ENCODE measurements around the gene KIAA0232. TPM values are rescaled to one million over a fixed set of nuclear protein-coding genes. Genes with fewer than 3 reads are reported as not detected.

Gene KIAA0232
- total RNA-seq, 6 experiments from 2014 or later: 12.0 to 23.8 (median 16.5) TPM

GRCh38 chr4:6932475-6932874 is 149.9 kb downstream of the KIAA0232 start:
- H3K4me3 ChIP-seq: no peak overlapping the region
- peaks cover 0 to 73% (median 36%) of the 10 kb centered on the region in 4 donors for H3K4me1 ChIP-seq
- H3K9me3 ChIP-seq: no peaks in the 10 kb centered on the region
- TF ChIP-seq CTCF (IDR thresholded peaks at IDR 0.05) (no peak), POLR2A (IDR thresholded peaks at IDR 0.05) (no peak)
- ATAC-seq: no peak
- WGBS (ENCODE audit: insufficient coverage, low coverage, low lambda C conversion rate, missing lambda C conversion rate): 100% methylated on average over 1 of the region's 3 CpGs
- no peaks in the 10 kb centered on the region for H3K27me3 ChIP-seq
- intact Hi-C loops (cut with DNase I): no loop called here
- DNase-seq: no peak
- no peaks in the 10 kb centered on the region for H3K36me3 ChIP-seq
- no peak overlapping the region for H3K27ac ChIP-seq

GRCh38 chr4:6932918-6933317 is 150.4 kb downstream of the KIAA0232 start:
- intact Hi-C loops (cut with DNase I): no loop called here
- Histone ChIP-seq H3K36me3 (no peaks in the 10 kb centered on the region), H3K4me1 (peaks cover 0 to 69% (median 34%) of the 10 kb centered on the region in 4 donors), H3K9me3 (no peaks in the 10 kb centered on the region), H3K27me3 (no peaks in the 10 kb centered on the region), H3K27ac (no peak overlapping the region), H3K4me3 (no peak overlapping the region)
- ATAC-seq: no peak
- TF ChIP-seq POLR2A (IDR thresholded peaks at IDR 0.05): no peak
- TF ChIP-seq CTCF (IDR thresholded peaks at IDR 0.05): no peak
- DNase-seq: no peak
- no CpG with 5 or more reads among the region's 3 CpGs for WGBS (ENCODE audit: insufficient coverage, low coverage, low lambda C conversion rate, missing lambda C conversion rate)

Other genes starting within 250 kb of the KIAA0232 start
- 10 to 100 TPM; 22.3 to 34.1 (median 27.5) TPM for gene MAN2B2, start 207.5 kb upstream of the KIAA0232 start, total RNA-seq
- gene MRFAP1, start 142.0 kb upstream of the KIAA0232 start, total RNA-seq: 100 to 1,000 TPM; 103 to 166 (median 129) TPM
- 1 to 10 TPM in 4 of 6 experiments, under 1 TPM in 2; 0.59 to 6.3 (median 2.7) TPM for gene S100P, start 88.8 kb upstream of the KIAA0232 start, total RNA-seq
- 10 to 100 TPM; 18.9 to 30.7 (median 28.4) TPM for gene MRFAP1L1, start 72.9 kb upstream of the KIAA0232 start, total RNA-seq
- gene BLOC1S4, start 66.6 kb upstream of the KIAA0232 start, total RNA-seq: 1 to 10 TPM; 3.0 to 9.9 (median 6.6) TPM
- 10 to 100 TPM; 14.1 to 34.8 (median 30.6) TPM for gene TBC1D14, start 127.1 kb downstream of the KIAA0232 start, total RNA-seq

Measured in right lobe of liver (tissue), 6 donors.